ENCODE data around the gene OPA1.

DNA sequence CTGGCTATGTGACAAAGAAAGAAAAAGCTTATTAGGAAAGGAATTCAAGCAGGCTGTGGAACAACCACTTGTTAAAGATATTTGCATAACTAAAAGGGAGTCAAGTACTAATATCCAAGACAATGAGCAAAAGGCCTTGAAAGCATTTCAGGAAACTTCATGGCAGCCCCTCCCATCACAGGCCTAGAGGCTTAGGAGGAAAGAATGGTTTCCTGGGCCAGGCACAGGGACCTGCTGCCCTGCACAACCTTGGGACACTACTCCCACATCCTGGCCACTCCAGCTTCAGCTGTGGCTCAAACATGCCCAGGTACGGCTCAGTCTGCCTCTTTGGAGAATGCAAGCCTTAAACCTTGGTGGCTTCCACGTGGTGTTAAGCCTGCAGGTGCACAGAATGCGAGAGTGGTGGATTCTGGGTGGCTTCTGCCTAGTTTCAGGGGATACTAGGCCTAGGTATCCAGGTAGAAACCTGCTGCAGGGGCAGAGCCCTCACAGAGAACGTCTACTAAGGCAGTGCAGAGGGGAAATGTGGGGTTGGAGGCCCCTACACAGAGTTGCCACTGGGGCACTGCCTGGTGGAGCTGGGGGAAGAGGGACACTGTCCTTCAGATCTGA lies 121.6 kb downstream of the OPA1 start:
- TF ChIP-seq, protein P1, sequence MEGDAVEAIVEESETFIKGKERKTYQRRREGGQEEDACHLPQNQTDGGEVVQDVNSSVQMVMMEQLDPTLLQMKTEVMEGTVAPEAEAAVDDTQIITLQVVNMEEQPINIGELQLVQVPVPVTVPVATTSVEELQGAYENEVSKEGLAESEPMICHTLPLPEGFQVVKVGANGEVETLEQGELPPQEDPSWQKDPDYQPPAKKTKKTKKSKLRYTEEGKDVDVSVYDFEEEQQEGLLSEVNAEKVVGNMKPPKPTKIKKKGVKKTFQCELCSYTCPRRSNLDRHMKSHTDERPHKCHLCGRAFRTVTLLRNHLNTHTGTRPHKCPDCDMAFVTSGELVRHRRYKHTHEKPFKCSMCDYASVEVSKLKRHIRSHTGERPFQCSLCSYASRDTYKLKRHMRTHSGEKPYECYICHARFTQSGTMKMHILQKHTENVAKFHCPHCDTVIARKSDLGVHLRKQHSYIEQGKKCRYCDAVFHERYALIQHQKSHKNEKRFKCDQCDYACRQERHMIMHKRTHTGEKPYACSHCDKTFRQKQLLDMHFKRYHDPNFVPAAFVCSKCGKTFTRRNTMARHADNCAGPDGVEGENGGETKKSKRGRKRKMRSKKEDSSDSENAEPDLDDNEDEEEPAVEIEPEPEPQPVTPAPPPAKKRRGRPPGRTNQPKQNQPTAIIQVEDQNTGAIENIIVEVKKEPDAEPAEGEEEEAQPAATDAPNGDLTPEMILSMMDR (conservative IDR thresholded peaks at IDR 0.05; ENCODE audit: low read depth, low read length), result no peak
- TF ChIP-seq POLR2A (IDR thresholded peaks at IDR 0.05; ENCODE audit: low read depth, low read length), result no peak
- TF ChIP-seq SMC3 (IDR thresholded peaks at IDR 0.05; ENCODE audit: low read depth, low read length), result no peak
- TF ChIP-seq USF2 (IDR thresholded peaks at IDR 0.05; ENCODE audit: low read depth, low read length), result no peak
- no peak for TF ChIP-seq BHLHE40 (IDR thresholded peaks at IDR 0.05; ENCODE audit: low read depth, low read length)
